Activated CD8-positive, alpha-beta T cell treated with anti-CD3 and anti-CD28 coated beads, Interleukin-2, amount 10 ng/mL, durations not matched to agents 7 days and 5 days (primary cell): ENCODE measurements around the gene BTNL3. TPM values are rescaled to one million over a fixed set of nuclear protein-coding genes. Genes with fewer than 3 reads are reported as not detected.
A peak's percentile ranks its signal among the peaks of the same experiment; 100 is the strongest.

Source experiments
- ATAC-seq: fragments of 150-1000 bp; cut with Tn5 transposase; one replicate; pipeline ENCODE4 v1.10.0; 2021; ENCODE audit warnings: moderate library complexity
- CTCF ChIA-PET: fragments of 350-600 bp; sonication (Branson Sonifier 250); formaldehyde crosslinking; loops from one replicate; lab custom pipeline; 2021; ENCODE audit warnings: antibody characterized with exemption; lab: Charles Lee
- POLR2A ChIA-PET: fragments of 350-600 bp; sonication (Branson Sonifier 250); formaldehyde crosslinking; loops from one replicate; lab custom pipeline; 2021; ENCODE audit warnings: antibody characterized with exemption; lab: Charles Lee
- DNase-seq: peaks from one replicate; pipeline ENCODE4 v3.0.0-alpha.2; 2020
- H3K27ac Mint-ChIP-seq: one replicate; pipeline ENCODE4 v1.8.0; 2021; ENCODE audit warnings: mild to moderate bottlenecking, mixed read lengths
- H3K27me3 Mint-ChIP-seq: one replicate; pipeline ENCODE4 v1.8.0; 2021; ENCODE audit warnings: low read depth, mixed read lengths
- H3K36me3 Mint-ChIP-seq: one replicate; pipeline ENCODE4 v1.8.0; 2021; ENCODE audit warnings: low read depth, mixed read lengths
- H3K4me1 Mint-ChIP-seq: one replicate; pipeline ENCODE4 v1.8.0; 2021; ENCODE audit warnings: low read depth, mixed read lengths
- H3K4me3 Mint-ChIP-seq: one replicate; pipeline ENCODE4 v1.8.0; 2021; ENCODE audit warnings: mild to moderate bottlenecking, mixed read lengths
- H3K9me3 Mint-ChIP-seq: one replicate; pipeline ENCODE4 v1.8.0; 2022; ENCODE audit warnings: mixed read lengths; ENCODE audit not compliant: insufficient read depth
- microRNA-seq: library from miRNA; unstranded; fragments of <30 nt; microRNA quantifications from one replicate; pipeline ENCODE4 v1.2.0, GENCODE V29; 2022
- total RNA-seq, 2 experiments: library from RNA; stranded (reverse); gene quantifications; one replicate each; pipeline ENCODE4 v1.2.3, GENCODE V29; 2021

Gene BTNL3
- total RNA-seq, 2 experiments from 2014 or later = not detected

DNA sequence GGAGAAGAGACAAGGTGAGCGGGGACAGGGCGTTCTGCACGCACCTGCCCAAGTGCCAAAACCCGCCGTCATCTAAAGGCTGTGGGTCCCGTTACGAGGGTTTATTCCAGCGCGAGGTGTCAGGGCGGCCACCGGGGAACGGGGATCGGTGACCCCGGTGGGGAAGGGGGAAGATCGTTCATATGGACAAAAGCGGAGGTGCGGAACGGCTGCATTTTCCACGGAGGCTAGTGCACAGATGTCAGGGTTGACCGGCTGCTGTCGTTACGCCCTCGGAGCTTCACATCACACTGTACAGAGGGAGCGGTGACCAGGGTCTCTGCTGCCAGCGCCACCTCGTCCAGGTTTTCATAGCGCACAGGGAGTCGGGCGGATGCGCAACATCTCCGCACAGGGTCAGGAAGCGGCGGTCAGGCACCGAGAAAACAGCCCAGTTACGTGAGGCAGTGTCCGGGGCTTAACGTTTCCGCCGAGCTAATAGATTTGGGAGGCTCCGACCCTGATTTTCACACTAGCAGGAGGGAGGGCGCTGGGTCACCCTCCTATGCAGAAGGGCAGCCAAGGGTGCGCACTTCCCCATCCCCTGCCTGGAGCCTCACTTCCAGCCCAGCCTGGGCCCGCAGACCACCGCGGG lies 65.0 kb downstream of the BTNL3 start:
- ChIA-PET POLR2A (no interaction called here), CTCF (no interaction called here)
- H3K27ac Mint-ChIP-seq = peak overlapping the region; percentile 40
- peak overlapping the region; percentile 58 for H3K4me3 Mint-ChIP-seq
- no peaks in the 10 kb centered on the region for H3K36me3 Mint-ChIP-seq
- DNase-seq (no peak), ATAC-seq (no peak)
- H3K9me3 Mint-ChIP-seq = no peaks in the 10 kb centered on the region
- H3K27me3 Mint-ChIP-seq = peaks cover 67% of the 10 kb centered on the region
- H3K4me1 Mint-ChIP-seq = peaks cover 15% of the 10 kb centered on the region

DNA sequence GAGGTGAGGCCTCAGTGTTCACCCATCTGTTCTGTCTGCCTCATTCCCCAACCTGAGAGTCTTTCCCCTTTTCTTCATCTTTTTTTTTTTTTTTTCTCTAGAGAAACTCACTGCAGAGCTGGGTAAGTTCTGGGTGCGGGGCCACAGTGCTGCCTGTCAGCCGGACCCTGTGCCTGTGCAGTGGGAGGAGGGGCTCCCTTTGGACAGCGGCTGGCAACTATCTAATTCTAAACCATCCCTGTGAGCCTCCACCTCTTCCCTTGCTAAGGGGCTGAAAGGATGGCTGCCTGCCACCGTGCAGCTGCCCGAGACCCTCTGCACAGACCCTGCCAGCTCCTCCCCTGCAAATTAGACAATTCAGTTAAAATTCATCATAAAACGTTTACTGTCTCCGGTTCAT lies 65.5 kb downstream of the BTNL3 start:
- Mint-ChIP-seq H3K27me3 (peaks cover 73% of the 10 kb centered on the region), H3K4me1 (peaks cover 15% of the 10 kb centered on the region), H3K36me3 (no peaks in the 10 kb centered on the region), H3K9me3 (no peaks in the 10 kb centered on the region), H3K27ac (no peak overlapping the region), H3K4me3 (no peak overlapping the region)
- POLR2A ChIA-PET = no interaction called here
- ATAC-seq (no peak), DNase-seq (no peak)
- CTCF ChIA-PET = no interaction called here

DNA sequence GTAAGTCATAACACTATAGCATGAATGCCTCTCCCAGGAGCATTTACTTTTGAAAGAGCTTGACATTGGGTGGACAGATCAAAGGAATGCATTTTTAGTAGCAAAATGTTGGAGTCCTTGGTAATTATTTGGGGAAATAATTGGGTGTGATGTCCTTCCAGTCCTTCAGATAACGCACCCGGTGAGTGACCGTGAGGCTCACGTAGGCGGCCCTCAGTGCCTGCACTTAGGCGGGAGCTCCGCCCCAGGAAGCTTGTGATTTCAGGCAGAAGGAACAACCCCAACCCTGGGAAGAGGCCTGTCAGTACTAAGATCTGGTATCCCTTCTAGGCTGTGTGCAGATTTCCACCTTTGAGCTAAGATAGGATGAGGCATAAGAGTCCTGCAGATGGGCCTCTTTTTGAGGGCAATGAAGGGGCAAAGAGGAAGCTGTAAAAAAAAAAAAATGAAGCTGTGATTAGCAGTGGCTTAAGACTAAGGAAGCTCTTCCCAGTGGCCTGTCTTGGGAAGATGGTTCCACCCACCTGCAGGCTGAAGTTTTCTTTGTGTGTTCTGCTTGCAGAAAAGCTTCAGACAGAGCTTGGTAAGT lies 66.3 kb downstream of the BTNL3 start:
- H3K4me1 Mint-ChIP-seq = peaks cover 15% of the 10 kb centered on the region
- no peak overlapping the region for H3K4me3 Mint-ChIP-seq
- peaks cover 74% of the 10 kb centered on the region for H3K27me3 Mint-ChIP-seq
- POLR2A ChIA-PET = no interaction called here
- H3K27ac Mint-ChIP-seq = no peak overlapping the region
- H3K36me3 Mint-ChIP-seq = no peaks in the 10 kb centered on the region
- no peak for DNase-seq
- H3K9me3 Mint-ChIP-seq = no peaks in the 10 kb centered on the region
- CTCF ChIA-PET = no interaction called here
- ATAC-seq = no peak

Small RNAs within 50 kb of the gene (microRNA-seq; reads per million reads assigned to microRNA genes)
- gene MIR8089 = not detected

Other genes starting within 250 kb of the BTNL3 start
- not detected for gene OR2Y1, start 248.8 kb upstream of the BTNL3 start, total RNA-seq
- gene MGAT1, start 186.0 kb upstream of the BTNL3 start, total RNA-seq = 100 to 1,000 TPM; 154 to 161 TPM
- gene ZFP62, start 127.6 kb upstream of the BTNL3 start, total RNA-seq = 10 to 100 TPM; 22.8 to 25.3 TPM
- gene BTNL8, start 89.7 kb upstream of the BTNL3 start, total RNA-seq = not detected
- not detected for gene BTNL9, start 51.4 kb downstream of the BTNL3 start, total RNA-seq
- gene OR2V1, start 142.3 kb downstream of the BTNL3 start, total RNA-seq = not detected
- not detected for gene OR2V2, start 158.7 kb downstream of the BTNL3 start, total RNA-seq
- 1 to 10 TPM; 1.1 to 1.5 TPM for gene TRIM7, start 216.3 kb downstream of the BTNL3 start, total RNA-seq
- 10 to 100 TPM; 40.0 to 44.7 TPM for gene TRIM41, start 234.4 kb downstream of the BTNL3 start, total RNA-seq